Caco-2 (cell line): ENCODE results near the gene CST4. TPM values are rescaled to one million over a fixed set of nuclear protein-coding genes. Genes with fewer than 3 reads are reported as not detected.
A peak's percentile ranks its signal among the peaks of the same experiment; 100 is the strongest.

Experiments
- BruUV-seq: library from RNA; stranded (reverse); fragments of 400-500 nt; replicated peaks from 2 replicates; lab custom pipeline; 2021; lab: Mats Ljungman, UMichigan
- CTCF ChIA-PET: fragments of 300-600 bp; sonication (Branson Sonifier 250); formaldehyde crosslinking; loops from one replicate; lab custom pipeline; 2022; ENCODE audit warnings: antibody characterized with exemption; lab: Charles Lee
- POLR2A ChIA-PET: fragments of 300-600 bp; sonication (Branson Sonifier 250); formaldehyde crosslinking; loops from one replicate; lab custom pipeline; 2022; ENCODE audit warnings: antibody characterized with exemption; lab: Charles Lee
- DNase-seq, 2 experiments: peaks; one replicate each; pipeline versions ENCODE4 v3.0.0 to v3.0.0-alpha.2; 2020 to 2022
- H3K27me3 ChIP-seq: replicated peaks from 2 replicates; pipeline ENCODE4 v1.6.0; 2011; ENCODE audit warnings: low read length; ENCODE audit not compliant: control insufficient read depth, insufficient read depth
- H3K36me3 ChIP-seq: 2 replicates; pipeline ENCODE4 v1.5.1; 2011; ENCODE audit warnings: low read length; ENCODE audit not compliant: control insufficient read depth, insufficient read depth
- H3K4me1 ChIP-seq: fragments of 250-450 bp; sonication (Bioruptor Pico); 2 replicates; pipeline ENCODE4 v1.5.1; 2020; ENCODE audit warnings: mild to moderate bottlenecking
- H3K4me3 ChIP-seq: 2 replicates; pipeline ENCODE4 v1.5.1; 2011; ENCODE audit warnings: low read depth, mild to moderate bottlenecking, control low read depth, low read length
- H3K9me3 ChIP-seq: fragments of 250-450 bp; sonication (Bioruptor Pico); 2 replicates; pipeline ENCODE4 v1.5.1; 2020; ENCODE audit warnings: mild to moderate bottlenecking, moderate library complexity
- H3K27ac Mint-ChIP-seq: one replicate; pipeline ENCODE4 v1.8.0; 2022; ENCODE audit warnings: mixed read lengths; ENCODE audit not compliant: unreplicated experiment
- H3K27me3 Mint-ChIP-seq: one replicate; pipeline ENCODE4 v1.8.0; 2022; ENCODE audit warnings: mixed read lengths; ENCODE audit not compliant: insufficient read depth, unreplicated experiment
- H3K36me3 Mint-ChIP-seq: one replicate; pipeline ENCODE4 v1.8.0; 2022; ENCODE audit warnings: mild to moderate bottlenecking, mixed read lengths; ENCODE audit not compliant: insufficient read depth, unreplicated experiment
- H3K4me1 Mint-ChIP-seq: one replicate; pipeline ENCODE4 v1.8.0; 2022; ENCODE audit warnings: low read depth, mixed read lengths; ENCODE audit not compliant: unreplicated experiment
- H3K4me3 Mint-ChIP-seq: one replicate; pipeline ENCODE4 v1.8.0; 2022; ENCODE audit warnings: mild to moderate bottlenecking, moderate library complexity, mixed read lengths; ENCODE audit not compliant: unreplicated experiment
- H3K9me3 Mint-ChIP-seq: one replicate; pipeline ENCODE4 v1.8.0; 2022; ENCODE audit warnings: mixed read lengths; ENCODE audit not compliant: unreplicated experiment
- CTCF ChIP-seq, 2 experiments: fragments of 200-600 bp in 1 of 2; IDR thresholded peaks; 1 replicate in 1 of 2; 2 replicates in 1 of 2; pipeline versions ENCODE4 v1.5.1 to v1.8.0; 2011 to 2022; ENCODE audit warnings: antibody characterized with exemption in 1 of 2, control low read depth in 1 of 2, inconsistent platforms in 1 of 2, low read depth in 1 of 2, low read length in 1 of 2, mild to moderate bottlenecking in 1 of 2, moderate library complexity in 1 of 2; ENCODE audit not compliant: insufficient read depth in 1 of 2, severe bottlenecking in 1 of 2, unreplicated experiment in 1 of 2
- intact Hi-C: fragments of 100-400 bp; cut with micrococcal nuclease; formaldehyde crosslinking; loops from one replicate; pipeline ENCODE4 v1.10.0; 2022; ENCODE audit not compliant: unreplicated experiment
- total RNA-seq: library from RNA; stranded (reverse); gene quantifications from 2 replicates; pipeline ENCODE4 v1.2.3, GENCODE V29; 2022

CST4 gene
- total RNA-seq, 1 experiment from 2014 or later, result 4.2 TPM

- Histone ChIP-seq H3K27me3 (no peaks in the 10 kb centered on the region), H3K4me3 (no peak overlapping the region), H3K4me1 (peaks cover 41% of the 10 kb centered on the region), H3K9me3 (no peaks in the 10 kb centered on the region), H3K36me3 (no peaks in the 10 kb centered on the region)
- POLR2A ChIA-PET, result no interaction called here
- Mint-ChIP-seq H3K36me3 (peaks cover 12% of the 10 kb centered on the region), H3K4me3 (no peak overlapping the region), H3K4me1 (peaks cover 41% of the 10 kb centered on the region), H3K27ac (peak overlapping the region; percentile 17), H3K27me3 (no peaks in the 10 kb centered on the region), H3K9me3 (no peaks in the 10 kb centered on the region)
- TF ChIP-seq CTCF (IDR thresholded peaks at IDR 0.05; ENCODE audit: insufficient read depth in 1 of 2, low read depth in 1 of 2, low read length in 1 of 2, severe bottlenecking in 1 of 2, unreplicated experiment in 1 of 2), result no peak
- CTCF ChIA-PET, result interaction anchor here (2.3 kb wide), 1 partner anchor 23 kb away, joined by 10 read pairs; no protein-coding TSS in a partner anchor
- DNase-seq, result no peak
- BruUV-seq, result no TSS peak
- intact Hi-C loops, result no loop called here
Observed at GRCh38 chr20:23691675-23692074, 2.8 kb upstream of the CST4 start.

- H3K9me3 Mint-ChIP-seq, result no peaks in the 10 kb centered on the region
Observed at GRCh38 chr20:23690581-23690980, 1.7 kb upstream of the CST4 start.

GRCh38 chr20:23689399-23689690, 507 bp upstream of the CST4 start:
- no TSS peak for BruUV-seq
- Mint-ChIP-seq H3K36me3 (peaks cover 12% of the 10 kb centered on the region), H3K27ac (no peak overlapping the region), H3K9me3 (no peaks in the 10 kb centered on the region), H3K4me1 (peaks cover 32% of the 10 kb centered on the region), H3K4me3 (no peak overlapping the region), H3K27me3 (no peaks in the 10 kb centered on the region)
- intact Hi-C loops, result no loop called here
- no peak overlapping the region for H3K4me3 ChIP-seq
- no peak for TF ChIP-seq CTCF (IDR thresholded peaks at IDR 0.05; ENCODE audit: insufficient read depth in 1 of 2, low read depth in 1 of 2, low read length in 1 of 2, severe bottlenecking in 1 of 2, unreplicated experiment in 1 of 2)
- ChIA-PET POLR2A (no interaction called here), CTCF (interaction anchor here (0.6 kb wide), 1 partner anchor 20 kb away, joined by 3 read pairs; no protein-coding TSS in a partner anchor)
- peaks cover 23% of the 10 kb centered on the region for H3K4me1 ChIP-seq
- DNase-seq, result no peak
- no peaks in the 10 kb centered on the region for H3K9me3 ChIP-seq
- no peaks in the 10 kb centered on the region for H3K27me3 ChIP-seq
- H3K36me3 ChIP-seq, result no peaks in the 10 kb centered on the region

More at GRCh38 chr20:23690581-23690980, 1.7 kb upstream of the CST4 start:
- DNase-seq, result no peak
- H3K9me3 ChIP-seq, result no peaks in the 10 kb centered on the region
- intact Hi-C loops, result no loop called here
- Mint-ChIP-seq H3K36me3 (peaks cover 12% of the 10 kb centered on the region), H3K27me3 (no peaks in the 10 kb centered on the region), H3K4me1 (peaks cover 42% of the 10 kb centered on the region), H3K27ac (no peak overlapping the region), H3K4me3 (no peak overlapping the region)
- ChIA-PET POLR2A (no interaction called here), CTCF (no interaction called here)
- no peaks in the 10 kb centered on the region for H3K27me3 ChIP-seq
- TF ChIP-seq CTCF (IDR thresholded peaks at IDR 0.05; ENCODE audit: insufficient read depth in 1 of 2, low read depth in 1 of 2, low read length in 1 of 2, severe bottlenecking in 1 of 2, unreplicated experiment in 1 of 2), result no peak
- peaks cover 36% of the 10 kb centered on the region for H3K4me1 ChIP-seq
- BruUV-seq, result no TSS peak
- no peak overlapping the region for H3K4me3 ChIP-seq
- no peaks in the 10 kb centered on the region for H3K36me3 ChIP-seq
